Tibial nerve (tissue), 3 donors: ENCODE results near the gene LGALS1.
"Not testable (repeated sequence)": the region's sequence is repeated elsewhere in the genome, so short reads cannot be mapped to it uniquely, and the experiment has no call there.

ENCODE experiments used
- CTCF ChIP-seq, 5 experiments: fragments of 200-600 bp in 3 of 5; fragments of 450-650 bp in 2 of 5; sonication (generic) in 3 of 5; IDR thresholded peaks; one replicate each; pipeline ENCODE4 v1.5.1; 2016 to 2019; ENCODE audit warnings: antibody characterized with exemption in 5 of 5, mild to moderate bottlenecking in 3 of 5, moderate library complexity in 2 of 5
- POLR2A ChIP-seq, 2 donors: fragments of 450-650 bp; IDR thresholded peaks; one replicate each; pipeline ENCODE4 v1.6.1; 2017; ENCODE audit warnings: antibody characterized with exemption in 2 of 2, mild to moderate bottlenecking in 2 of 2, moderate library complexity in 2 of 2

GRCh38 chr22:37656583-37656982 is 18.9 kb upstream of the LGALS1 start:
- not testable (repeated sequence) for TF ChIP-seq CTCF, POLR2A (IDR thresholded peaks at IDR 0.05)
